Amygdala (tissue), 56 donors: ENCODE results near the gene PLEKHM3.
"Not testable (repeated sequence)": the region's sequence is repeated elsewhere in the genome, so short reads cannot be mapped to it uniquely, and the experiment has no call there.

Source experiments
- DNase-seq, 56 donors: peaks; one replicate each; lab custom pipeline; 2025; lab: John Stamatoyannopoulos, UW

PLEKHM3 gene

DNA sequence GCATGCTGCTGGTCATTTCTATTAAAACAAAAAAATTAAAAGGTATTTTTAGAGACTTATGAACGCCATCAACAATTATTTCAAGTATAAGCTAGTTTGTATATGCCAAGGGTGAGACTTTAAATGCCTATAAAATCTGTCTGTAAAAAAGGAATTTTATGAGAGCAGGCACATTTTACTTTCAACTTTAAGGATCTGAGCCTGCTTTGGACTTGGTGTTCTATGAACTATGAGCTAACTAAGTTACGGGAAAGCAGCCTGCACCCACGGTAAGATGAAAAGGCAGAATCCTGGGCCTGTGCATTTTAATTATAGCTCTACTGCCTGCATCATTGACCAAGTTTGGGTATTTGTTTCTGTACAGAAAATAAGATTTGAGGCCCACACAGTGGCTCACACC, 95.4 kb downstream of the PLEKHM3 start:
- DNase-seq: no peak

DNA sequence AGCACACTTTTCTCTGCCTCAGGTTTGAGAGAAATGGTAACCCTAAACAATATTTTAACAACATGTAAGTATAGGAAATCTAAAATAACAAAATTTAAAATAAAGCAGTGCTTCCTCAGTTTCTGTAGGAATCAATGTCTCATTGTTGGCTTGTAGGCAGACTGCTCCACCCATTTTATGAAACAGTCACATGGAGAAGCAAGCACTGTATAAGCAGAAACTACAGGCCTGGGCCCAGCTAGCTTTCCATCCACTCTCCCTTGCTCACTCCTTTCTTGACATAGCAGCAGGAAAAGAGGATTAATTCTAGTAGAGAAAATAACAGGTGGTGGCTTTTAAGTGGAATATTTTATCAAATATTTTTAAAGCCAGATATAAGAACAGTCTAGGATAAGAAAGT, 97.2 kb downstream of the PLEKHM3 start:
- peak in 4 of 56 donors; percentile 5 to 34 (median 23) for DNase-seq

DNA sequence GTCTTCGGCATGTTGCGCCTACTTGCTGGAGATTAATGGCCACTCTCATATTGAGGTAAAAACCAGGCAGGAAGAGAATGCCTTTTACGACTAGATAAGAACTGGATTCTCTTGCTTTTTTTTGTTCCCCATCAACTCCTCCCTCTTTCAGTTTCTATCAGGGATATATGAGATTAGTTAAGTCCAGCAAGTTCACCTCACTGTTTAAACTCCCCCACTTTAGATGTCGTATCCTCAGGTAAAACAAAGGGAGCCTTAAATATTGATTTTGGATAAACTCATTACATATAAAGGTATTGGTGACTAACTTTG, 98.4 kb downstream of the PLEKHM3 start:
- no peak for DNase-seq

DNA sequence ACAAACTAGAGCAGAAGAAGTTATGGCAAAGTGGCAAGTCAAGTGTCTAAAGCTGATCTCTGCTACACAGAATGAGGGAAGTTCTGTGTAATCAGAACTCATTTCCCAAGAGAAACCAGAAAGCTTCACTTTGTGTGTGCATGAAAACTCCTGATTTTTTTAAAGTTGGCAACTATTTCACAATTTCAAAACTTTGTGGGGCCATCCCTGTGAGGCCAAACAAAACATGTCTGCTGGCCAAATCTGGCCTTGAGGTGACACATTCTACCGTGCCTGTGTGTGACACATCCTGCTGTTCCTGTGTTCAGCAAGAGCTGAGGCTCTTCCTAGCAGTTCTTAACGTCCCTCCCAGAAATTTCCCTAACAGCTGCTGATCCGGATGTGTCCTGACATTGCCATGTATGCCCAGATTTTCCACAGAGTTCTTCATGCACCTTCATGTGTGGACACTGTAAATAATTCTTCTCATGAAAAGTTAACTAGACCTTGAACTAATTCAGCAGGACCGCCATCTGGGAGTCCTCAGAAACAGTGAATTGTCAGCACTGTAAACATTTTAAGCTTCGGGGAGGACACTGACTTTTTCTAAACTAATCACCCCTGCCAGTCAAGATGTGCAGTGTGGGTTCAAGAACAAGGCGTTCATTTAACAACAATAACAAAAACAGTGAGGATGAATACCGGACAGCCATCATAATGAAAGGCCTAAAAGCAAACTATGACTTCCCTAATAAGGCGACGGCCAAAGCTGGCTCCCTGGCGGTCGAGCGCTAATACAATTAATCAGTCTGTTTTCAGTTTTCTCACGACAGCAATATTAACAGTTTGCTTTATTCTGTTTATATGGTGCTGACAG, 99.0 kb downstream of the PLEKHM3 start:
- DNase-seq: peak in 1 of 56 donors; percentile 6

DNA sequence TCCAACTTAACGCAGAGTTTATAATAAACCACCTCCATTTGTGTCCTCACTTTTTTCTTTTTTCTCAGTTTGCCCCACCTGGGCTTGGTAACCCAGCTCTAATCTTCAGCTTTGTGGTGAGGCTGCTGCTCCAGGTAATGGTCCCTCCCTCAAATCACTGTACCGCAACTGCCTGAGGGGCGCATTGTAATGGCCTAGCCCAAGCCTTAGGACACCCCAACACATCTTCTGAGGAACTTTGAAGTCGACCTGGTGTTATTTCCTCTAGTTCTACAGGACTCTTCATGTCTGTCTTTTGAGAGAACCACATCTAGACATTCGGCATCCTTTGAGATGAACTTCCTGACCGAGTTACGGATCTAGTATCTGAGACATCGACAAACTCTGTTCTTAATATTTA, 99.7 kb downstream of the PLEKHM3 start:
- DNase-seq: no peak

DNA sequence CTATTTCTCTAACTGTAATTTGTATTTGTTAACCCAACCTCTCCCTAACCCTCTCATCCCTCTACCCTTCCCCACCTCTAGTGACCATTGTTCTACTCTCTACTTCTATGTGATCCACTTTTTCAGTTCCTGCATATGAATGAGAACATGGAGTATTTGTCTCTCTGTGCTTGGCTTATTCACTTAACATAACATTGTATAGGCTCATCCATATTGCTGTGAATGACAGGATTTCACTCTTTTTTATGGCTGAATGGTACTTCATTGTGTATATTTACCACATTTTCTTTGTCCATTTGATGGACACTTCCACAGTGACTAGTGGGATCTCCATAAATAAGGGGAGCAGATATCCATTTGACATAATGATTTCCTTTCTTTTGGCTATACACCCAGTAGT, 103.7 kb downstream of the PLEKHM3 start:
- DNase-seq: no peak

DNA sequence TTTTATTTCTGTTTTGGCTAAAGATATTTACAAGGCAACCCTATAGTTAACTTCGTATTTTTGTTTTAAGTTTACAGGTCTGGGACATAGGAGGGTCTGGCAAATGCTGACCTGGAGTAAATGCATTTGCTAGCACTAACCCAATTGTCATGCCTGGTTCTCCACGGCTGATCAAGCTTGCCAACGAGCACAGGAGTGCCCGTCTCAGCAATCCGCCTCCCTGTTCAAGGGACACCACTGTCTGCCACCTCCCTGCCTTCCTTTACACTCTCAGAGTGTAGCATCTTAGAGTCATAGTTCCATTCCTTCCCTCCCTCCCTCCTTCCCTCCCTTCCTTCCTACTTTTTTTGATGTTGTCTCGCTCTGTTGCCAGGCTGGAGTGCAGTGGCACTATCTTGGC, 104.6 kb downstream of the PLEKHM3 start:
- no peak for DNase-seq

DNA sequence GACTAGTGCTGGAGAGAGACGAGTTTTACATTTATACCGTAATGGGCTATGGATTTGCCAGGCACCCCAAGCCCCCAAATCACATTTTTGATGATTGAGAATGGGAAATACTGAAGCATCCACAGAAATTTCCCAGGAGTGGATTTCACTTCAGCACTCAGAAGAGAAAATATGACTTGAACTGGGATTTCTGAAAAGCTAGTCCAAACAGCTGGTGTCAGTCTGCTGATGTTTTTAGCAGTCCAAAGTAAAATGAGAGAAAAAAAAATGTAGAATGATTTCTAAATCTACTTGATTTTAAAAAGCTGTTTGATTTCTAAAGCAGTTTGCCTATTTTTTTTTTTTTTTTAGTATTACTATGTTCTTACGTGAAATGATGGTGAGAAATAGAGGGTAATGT, 105.0 kb downstream of the PLEKHM3 start:
- no peak for DNase-seq

DNA sequence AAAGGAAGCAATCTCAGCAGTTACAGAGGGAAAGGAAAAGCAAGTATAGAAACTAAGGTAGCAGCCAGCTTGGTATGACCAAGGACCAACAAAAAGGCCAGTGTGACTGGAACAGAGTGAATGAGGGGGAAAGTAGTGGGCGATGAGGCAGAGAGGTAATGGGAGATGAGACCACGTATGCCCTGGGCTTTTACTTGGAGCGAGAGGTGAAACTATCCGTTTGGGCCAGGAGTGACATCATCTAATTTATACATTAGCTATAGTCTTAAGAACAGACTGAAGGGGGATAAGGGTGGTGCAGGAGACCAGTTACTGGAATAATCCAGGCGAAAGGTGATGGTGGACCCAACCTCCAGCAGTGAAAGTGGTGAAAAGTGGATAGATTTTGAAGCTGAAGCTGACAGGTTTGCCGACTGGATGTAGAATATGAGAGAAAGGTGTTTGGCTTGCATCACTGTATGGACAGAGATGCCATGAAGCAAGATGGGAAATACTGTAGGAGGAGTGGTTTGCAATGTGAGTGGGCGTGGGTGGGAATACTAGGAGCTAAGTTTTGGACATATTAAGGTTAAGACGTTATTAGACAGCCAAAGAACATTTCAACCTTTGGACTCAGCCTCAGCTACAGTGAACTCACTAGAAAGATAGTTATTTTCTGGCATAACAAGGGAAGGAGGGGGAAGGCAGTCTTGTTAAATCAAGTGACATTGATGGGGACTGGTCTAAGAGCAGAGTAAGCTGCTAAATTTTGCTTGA, 106.0 kb downstream of the PLEKHM3 start:
- no peak for DNase-seq

DNA sequence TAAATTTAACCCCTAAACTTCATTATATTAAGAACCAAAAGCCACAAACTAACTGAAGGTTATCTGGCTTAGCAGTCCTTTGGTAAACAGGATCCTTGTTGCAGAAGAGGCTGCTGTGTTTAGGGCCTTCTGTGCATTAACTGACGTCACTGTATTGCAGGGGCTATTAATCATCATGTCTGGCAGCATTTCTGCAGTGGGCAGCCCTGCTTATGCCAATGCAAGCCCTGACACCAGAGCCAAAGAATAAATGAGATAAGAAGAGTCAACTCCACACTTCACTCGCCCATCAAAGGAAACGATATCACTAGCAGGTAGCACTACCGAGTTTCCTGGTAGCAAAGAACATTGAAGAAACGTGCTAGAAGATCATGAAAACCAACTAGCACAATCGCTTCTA, 110.6 kb downstream of the PLEKHM3 start:
- DNase-seq: no peak

DNA sequence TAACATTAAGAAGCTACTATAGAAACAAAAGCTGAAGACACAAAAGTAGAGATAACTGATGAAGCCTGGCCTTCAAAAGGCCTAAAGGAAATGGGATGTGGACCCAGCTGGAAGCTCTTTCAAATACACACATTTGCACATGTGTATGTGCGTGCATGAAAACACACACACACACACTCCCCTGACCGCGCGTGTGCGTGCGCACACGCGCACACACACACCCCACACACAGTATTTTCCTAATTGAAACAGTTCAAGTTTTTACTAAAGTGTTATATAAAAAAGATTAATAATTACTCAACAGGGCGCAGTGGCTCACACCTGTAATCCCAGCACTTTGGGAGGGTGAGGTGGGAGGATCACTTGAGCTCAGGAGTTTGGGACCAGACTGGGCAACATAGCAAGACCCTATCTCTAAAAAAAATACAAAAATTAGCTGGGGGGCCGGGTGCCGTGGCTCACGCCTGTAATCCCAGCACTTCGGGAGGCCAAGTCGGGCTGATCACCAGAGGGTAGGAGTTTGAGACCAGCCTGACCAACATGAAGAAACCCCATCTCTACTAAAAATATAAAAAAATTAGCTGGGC, 111.5 kb downstream of the PLEKHM3 start:
- no peak for DNase-seq

DNA sequence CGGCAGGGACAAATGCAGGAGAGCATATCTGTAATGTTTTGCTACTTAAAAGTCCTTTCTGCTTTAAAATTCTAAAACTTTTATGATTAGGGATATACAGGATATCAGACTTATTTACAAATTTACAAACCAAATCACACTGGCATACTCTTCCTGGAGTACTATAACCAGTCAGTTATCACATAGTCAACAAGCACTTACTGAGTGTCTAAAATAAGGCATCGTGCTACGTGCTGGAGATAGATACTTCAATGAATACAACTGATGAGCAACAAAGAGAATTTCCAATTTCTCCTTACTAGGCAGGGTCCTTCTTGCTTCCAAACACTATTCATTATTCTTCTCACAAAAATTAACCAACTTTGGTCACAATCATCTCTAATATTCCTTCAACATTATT, 113.5 kb downstream of the PLEKHM3 start:
- no peak for DNase-seq

DNA sequence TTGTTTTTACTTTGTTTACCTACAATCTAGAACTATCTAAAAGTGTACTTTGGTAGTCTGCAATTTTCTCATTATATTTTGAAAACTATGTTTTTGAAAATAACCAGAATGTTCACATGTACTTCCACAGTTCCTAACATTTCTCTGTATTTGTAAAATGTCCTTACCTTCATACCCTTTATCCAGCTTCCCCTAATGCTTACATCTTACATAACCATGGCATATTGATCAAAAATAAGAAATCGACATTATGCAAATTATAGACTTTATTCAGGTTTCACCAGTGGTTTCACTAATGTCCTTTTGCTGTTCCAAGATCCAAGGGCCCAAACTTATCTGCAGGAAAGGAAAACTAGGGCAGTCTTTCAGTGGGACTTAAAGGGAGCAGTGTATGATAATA, 114.1 kb downstream of the PLEKHM3 start:
- no peak for DNase-seq

DNA sequence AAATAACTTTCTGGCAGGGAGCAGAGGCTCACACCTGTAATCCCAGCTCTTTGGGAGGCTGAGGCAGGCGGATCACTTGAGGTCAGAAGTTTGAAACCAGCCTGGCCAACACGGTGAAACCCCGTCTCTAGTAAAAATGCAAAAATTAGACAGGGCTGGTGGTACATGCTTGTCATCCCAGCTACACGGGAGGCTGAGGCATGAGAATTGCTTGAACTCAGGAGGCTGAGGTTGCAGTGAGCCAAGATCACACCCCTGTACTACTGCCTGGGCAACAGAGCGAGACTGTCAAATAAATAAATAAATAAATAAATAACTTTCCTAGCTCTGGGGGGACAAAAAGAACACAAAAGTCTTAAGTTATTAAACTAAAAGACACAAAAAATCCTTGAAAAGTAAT, 118.8 kb downstream of the PLEKHM3 start:
- DNase-seq: not testable (repeated sequence)

DNA sequence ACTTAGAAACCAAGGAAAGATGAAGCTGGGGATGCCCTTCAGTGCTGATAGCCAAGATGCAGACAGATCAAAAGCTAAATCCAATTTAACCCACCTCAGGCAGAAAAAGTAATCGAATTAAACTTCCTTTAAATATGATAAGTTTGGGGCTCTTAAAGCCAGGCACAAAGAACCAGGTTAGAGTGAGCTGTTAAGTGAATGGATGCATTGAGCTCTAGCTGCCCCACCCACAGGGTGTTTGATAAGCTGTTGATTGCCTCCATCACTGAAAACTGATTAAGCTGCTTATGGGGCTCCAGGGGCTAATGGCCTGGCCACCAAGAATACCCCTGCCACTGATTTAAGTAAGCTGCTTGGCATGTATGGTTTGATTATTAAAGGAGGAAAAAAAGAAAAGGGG, 119.8 kb downstream of the PLEKHM3 start:
- no peak for DNase-seq

DNA sequence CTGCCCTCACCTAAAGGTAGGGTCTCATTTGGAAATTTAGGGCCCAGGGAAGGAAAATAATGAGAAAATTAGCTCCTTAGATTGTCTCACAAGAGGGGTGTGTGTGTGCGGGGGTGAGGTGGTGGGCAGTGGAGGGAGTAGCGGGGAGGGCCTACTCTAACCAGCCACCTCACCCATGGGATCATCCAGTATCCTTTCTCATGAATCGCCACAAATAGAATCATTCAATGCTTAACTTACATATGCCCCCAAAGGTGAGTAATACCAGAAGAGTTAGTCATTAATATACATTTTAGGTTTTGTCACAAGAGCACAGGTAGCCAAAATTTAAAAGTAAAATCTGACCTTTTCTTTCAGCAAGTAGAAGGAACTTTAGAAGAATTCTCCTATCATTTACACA, 122.1 kb downstream of the PLEKHM3 start:
- DNase-seq: no peak

DNA sequence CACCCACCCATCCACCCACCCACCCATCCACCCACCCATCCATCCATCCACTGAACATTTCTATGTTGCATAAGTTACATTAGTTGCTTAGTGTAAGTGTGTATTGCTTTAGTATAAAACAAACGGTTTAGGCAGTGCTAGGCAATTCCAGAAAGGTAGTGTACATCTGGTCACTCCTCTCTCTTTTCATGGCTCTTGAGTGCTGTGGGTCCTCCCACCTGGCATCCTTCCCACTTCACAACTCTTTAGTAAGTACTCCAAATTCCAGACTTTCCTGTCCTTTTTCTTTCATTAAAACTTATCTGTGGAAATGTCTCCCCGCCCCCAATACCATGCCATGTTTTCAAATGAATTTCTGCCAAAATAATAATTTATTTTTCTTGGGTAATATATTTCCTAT, 122.5 kb downstream of the PLEKHM3 start:
- DNase-seq: no peak

DNA sequence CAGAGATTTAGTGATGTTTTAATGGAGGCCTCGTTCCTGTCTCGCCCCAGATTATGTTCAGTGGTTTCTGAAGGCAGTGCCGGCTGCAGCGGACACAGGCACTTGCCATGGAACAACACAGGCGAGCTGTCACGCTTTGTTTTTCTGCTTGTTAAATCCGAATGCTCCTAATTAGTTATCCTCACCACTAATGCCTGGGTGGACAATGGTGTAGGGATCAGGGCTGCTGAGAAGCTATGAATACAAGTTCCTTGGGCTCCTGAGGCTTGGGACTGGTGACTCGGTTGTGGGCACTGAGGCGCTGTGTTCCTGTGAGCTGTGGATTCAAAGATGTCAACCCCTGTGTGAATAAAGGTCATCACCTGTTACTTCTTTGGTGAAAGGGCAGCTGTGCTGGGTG, 123.5 kb downstream of the PLEKHM3 start:
- DNase-seq: peak in 3 of 56 donors; percentile 10 to 16 (median 12)

DNA sequence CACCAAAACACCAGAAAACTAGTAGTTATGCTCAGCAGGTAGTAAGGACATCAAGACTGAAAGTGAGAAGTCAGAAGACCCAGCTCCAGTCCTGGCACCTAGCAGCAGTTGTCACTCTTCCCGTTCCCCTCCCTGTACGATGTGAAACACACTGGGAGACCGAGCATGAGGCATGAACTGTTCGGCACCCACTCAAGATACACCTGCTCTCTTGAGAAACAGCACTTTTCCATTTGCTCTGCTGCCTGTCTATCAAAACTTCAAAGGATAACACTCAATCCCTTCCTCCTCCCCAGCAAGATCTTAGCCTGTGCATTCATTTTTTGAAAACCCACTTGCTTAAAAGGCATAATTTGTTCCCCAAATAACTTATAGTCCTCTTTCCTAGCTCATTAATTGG, 123.9 kb downstream of the PLEKHM3 start:
- DNase-seq: no peak

DNA sequence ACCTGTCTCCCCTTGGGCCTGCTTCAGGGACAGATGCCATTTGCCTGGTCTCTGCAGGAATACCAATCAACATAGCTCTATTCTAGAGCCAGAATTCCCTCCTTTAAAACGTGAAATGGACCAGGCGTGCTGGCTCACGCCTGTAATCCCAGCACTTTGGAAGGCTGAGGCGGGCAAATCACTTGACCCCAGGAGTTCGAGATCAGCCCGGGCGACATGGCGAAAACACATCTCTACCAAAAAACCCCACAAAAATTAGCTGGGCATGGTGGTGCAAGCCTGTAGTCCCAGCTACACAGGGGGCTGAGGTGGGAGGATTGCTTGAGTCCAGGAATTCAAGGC, 127.0 kb downstream of the PLEKHM3 start:
- DNase-seq: no peak

DNA sequence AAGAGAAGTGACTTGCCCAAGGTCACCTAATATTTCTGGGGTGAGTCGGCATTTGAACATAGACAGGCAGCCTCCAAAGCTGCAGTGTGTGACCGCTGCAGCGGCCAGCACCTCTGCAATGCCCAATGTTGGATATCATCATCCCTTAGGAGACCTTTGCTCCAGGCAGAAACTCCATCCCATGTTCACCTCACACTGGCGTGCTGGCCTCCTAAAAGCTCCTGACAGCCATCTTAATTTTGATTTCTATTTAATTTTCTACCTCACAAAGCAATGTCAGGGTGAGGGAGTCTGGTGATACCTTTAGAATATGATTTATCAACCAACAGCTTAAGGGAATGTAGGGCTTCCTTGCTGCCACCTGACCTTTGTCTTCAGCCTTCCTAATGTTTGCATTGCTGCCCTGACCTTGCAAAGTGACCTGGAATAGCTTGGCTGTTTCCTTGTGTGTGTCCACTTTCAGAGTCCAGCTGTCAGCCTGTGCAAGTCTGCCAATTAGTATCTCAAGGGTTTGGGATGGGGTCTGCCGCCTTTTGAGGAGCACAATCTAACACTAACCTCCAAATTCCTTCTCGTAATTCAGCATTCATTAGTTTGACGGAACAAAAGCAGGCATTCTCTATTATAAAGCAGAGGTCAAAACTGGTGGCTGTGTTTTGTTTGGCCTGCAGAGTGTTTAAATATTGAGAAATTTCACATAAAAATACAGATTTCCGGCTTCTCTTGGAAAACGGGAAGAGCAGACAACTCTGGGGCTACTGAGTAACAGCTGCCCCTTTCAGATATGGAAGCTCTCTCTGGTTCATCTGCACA, 127.6 kb downstream of the PLEKHM3 start:
- no peak for DNase-seq
